ENCODE measurements around the gene SLC12A3.

The SLC12A3 gene

DNA sequence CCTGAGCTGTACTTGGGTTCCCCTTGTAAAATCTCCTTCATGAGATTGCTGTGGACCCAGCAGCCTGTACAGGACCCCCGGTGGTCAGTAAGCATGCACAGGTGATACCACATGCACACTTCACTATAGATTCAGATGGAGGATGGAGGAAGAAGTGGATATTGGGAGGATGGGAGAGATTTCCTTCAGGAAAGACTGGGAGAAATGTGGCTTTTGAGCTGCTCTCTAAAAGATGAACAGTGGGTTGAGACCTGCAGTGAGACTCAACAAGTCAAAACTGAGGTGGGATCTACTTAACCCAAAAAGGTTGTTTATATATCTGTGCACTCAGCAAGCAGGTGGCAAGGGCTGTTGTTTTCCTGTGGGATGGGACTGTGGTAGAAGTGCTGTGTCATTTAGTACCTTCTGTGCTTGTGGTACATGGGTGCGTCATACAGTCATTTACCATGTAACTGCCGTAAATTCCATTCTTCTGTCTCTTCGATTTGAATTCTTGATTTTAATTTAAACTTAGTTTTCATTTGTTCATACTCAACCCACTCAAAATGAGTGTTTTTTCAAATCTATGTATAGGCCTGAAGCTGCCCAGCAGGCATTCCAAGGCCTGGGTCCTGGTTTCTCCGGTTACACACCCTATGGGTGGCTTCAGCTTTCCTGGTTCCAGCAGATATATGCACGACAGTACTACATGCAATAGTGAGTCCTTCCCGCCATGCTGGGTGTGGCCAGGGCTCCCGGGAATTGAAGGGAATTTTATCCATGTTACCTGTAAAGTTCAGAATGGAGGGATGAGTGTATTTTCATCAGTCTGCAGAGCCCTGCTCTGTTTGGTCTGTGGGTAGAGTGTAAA is 73.9 kb downstream of the SLC12A3 start:
- DNase-seq (ENCODE audit: insufficient read length, low spot score), result no peak
- TF ChIP-seq, protein P1, sequence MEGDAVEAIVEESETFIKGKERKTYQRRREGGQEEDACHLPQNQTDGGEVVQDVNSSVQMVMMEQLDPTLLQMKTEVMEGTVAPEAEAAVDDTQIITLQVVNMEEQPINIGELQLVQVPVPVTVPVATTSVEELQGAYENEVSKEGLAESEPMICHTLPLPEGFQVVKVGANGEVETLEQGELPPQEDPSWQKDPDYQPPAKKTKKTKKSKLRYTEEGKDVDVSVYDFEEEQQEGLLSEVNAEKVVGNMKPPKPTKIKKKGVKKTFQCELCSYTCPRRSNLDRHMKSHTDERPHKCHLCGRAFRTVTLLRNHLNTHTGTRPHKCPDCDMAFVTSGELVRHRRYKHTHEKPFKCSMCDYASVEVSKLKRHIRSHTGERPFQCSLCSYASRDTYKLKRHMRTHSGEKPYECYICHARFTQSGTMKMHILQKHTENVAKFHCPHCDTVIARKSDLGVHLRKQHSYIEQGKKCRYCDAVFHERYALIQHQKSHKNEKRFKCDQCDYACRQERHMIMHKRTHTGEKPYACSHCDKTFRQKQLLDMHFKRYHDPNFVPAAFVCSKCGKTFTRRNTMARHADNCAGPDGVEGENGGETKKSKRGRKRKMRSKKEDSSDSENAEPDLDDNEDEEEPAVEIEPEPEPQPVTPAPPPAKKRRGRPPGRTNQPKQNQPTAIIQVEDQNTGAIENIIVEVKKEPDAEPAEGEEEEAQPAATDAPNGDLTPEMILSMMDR (IDR thresholded peaks at IDR 0.05; ENCODE audit: insufficient read depth, missing control alignments), result no peak
- no peak for FAIRE-seq

DNA sequence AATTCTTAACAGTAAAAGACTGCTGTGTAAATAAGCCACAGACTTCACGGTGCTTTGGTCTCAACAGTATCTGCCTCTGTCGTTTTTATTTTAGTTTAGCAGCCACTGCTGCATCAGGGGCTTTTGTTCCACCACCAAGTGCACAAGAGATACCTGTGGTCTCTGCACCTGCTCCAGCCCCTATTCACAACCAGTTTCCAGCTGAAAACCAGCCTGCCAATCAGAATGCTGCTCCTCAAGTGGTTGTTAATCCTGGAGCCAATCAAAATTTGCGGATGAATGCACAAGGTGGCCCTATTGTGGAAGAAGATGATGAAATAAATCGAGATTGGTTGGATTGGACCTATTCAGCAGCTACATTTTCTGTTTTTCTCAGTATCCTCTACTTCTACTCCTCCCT is 74.8 kb downstream of the SLC12A3 start:
- no peak for DNase-seq (ENCODE audit: insufficient read length, low spot score)
- FAIRE-seq, result no peak
- TF ChIP-seq, protein P1 (IDR thresholded peaks at IDR 0.05; ENCODE audit: insufficient read depth, missing control alignments), result no peak

DNA sequence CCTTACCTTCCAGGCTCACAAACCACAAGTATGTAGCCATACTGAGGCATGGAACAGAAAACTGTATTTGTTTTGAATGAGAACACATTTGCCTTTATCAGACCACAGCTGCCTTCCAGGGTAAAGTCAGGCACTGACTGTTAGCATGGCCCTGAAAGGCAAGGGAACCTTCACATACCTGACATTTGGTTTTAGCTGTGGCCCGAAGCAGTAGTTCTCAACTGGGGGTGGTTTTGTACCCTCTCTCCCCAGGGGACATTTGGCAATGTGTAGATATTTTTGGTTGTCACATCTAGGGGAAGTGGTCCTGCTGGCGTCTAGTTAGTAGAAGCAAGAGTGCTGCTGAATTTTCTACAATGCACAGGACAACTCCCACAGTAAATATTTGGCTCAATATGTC is 76.1 kb downstream of the SLC12A3 start:
- FAIRE-seq (no peak), DNase-seq (ENCODE audit: insufficient read length, low spot score) (no peak)
- TF ChIP-seq, protein P1 (IDR thresholded peaks at IDR 0.05; ENCODE audit: insufficient read depth, missing control alignments), result no peak

DNA sequence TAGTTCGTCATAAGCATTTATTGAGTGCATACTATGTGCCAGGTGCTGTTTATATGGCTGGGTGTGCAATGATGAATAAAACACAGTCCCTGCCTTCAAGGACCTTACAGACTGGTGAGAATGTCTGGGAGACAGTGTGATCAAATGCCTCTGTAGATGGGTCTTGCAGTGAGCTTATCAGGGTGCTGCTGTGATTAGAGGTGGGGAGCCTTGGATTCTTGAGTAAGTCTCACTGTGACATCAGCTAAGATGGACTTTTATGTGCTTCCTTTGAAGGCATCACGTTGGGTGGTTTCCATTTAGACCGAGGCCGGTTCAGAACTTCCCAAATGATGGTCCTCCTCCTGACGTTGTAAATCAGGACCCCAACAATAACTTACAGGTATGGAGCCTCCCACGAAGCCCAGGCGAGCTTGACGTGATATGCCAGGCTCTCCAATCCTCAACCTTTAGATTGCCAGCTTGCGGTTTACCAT is 76.9 kb downstream of the SLC12A3 start:
- TF ChIP-seq, protein P1 (IDR thresholded peaks at IDR 0.05; ENCODE audit: insufficient read depth, missing control alignments), result no peak
- no peak for DNase-seq (ENCODE audit: insufficient read length, low spot score)
- no peak for FAIRE-seq

DNA sequence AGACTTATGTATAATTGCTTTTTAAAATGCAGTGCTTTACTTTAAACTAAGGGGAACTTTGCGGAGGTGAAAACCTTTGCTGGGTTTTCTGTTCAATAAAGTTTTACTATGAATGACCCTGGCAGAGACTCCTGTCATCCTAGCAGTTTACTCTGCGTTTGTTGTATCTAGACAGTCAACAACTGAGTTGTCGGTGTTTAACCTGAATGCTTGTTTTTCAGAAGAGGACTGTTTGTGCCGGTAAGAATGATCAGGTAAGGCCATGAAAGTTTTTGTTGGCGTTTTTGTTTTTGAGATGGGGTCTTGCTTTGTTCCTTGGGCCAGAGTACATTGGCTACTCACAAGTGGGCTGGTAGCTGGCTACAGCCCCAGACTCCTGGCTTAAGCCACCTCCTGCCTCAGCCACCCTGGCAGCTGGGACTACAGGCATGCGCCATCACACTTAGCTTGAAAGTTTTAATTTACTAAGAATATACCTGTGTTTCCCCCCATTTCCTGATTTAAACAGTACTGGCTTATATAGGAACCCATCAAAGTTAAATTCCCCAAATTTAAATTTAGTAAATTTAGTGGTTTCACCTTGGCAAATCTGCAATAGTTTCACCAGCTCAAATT is 78.9 kb downstream of the SLC12A3 start:
- TF ChIP-seq, protein P1 (IDR thresholded peaks at IDR 0.05; ENCODE audit: insufficient read depth, missing control alignments), result no peak
- FAIRE-seq (no peak), DNase-seq (ENCODE audit: insufficient read length, low spot score) (no peak)

DNA sequence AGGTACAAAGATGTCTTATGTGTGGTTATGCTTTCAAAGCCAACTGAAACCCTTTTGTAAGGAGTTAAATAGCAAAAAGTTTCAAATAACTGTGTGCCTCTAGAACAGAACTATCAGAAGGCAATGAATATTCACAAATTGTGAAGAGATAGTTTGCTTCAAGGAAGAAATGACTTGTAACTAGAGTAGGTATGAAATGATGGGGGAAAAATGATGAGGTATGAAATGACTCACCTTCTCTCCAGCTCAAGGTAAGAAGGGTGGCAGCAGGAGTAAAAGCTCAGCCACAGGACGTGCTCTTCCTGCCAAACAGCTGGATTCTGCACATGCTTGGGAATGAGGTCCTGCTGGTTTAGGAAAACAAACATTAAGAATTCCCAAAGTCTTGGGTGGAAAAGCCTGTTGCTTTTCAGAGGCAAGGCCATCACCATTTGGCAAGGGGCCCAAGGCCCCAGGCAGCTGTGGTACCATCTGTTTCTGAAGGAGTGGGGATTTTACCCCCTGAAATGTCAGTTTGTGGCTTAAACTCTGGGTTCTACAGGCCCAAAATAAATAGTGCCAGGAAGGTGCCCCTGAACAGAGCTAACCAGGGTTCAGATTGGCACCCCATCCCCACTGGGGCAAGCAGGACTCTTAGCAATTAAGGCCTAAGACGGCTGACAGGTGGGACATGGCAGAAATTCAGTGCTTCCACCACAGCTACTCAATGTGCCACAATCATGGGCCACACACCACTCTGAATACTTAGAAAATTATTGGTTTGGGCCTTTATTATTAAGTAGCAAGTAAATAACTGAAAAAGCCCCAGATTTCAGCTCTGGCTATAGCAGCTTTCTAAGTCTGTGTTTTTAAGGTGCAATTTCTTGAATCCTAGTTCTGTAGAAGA is 80.2 kb downstream of the SLC12A3 start:
- no peak for FAIRE-seq
- DNase-seq (ENCODE audit: insufficient read length, low spot score), result no peak
- TF ChIP-seq, protein P1 (IDR thresholded peaks at IDR 0.05; ENCODE audit: insufficient read depth, missing control alignments), result no peak

Measured in D721Med (cell line).